ENCODE results near the gene FRS3.

- TF ChIP-seq EZH2 (IDR thresholded peaks at IDR 0.05; ENCODE audit: low read length, unreplicated experiment) (no peak), EZH2phosphoT487 (IDR thresholded peaks at IDR 0.05; ENCODE audit: borderline replicate concordance, low read length) (no peak)
- TF ChIP-seq, protein P1, sequence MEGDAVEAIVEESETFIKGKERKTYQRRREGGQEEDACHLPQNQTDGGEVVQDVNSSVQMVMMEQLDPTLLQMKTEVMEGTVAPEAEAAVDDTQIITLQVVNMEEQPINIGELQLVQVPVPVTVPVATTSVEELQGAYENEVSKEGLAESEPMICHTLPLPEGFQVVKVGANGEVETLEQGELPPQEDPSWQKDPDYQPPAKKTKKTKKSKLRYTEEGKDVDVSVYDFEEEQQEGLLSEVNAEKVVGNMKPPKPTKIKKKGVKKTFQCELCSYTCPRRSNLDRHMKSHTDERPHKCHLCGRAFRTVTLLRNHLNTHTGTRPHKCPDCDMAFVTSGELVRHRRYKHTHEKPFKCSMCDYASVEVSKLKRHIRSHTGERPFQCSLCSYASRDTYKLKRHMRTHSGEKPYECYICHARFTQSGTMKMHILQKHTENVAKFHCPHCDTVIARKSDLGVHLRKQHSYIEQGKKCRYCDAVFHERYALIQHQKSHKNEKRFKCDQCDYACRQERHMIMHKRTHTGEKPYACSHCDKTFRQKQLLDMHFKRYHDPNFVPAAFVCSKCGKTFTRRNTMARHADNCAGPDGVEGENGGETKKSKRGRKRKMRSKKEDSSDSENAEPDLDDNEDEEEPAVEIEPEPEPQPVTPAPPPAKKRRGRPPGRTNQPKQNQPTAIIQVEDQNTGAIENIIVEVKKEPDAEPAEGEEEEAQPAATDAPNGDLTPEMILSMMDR (conservative IDR thresholded peaks at IDR 0.05; ENCODE audit: low read depth, low read length): no peak
These were observed 46.4 kb downstream of the FRS3 start for GRCh38 chr6:41733360-41733706.

Data from PC-3 (cell line).